DMS114 treated with DMSO at 0.1 percent for 48 hours (cell line): ENCODE data around the gene CDC23.
"Not testable (repeated sequence)": the region's sequence is repeated elsewhere in the genome, so short reads cannot be mapped to it uniquely, and the experiment has no call there.

Experiments
- DNase-seq: peaks from one replicate; lab custom pipeline; 2025; ENCODE audit not compliant: unreplicated experiment; lab: John Stamatoyannopoulos, UW

The CDC23 gene

GRCh38 chr5:138216799-138217198, 3.7 kb upstream of the CDC23 start:
- no peak for DNase-seq

DNA sequence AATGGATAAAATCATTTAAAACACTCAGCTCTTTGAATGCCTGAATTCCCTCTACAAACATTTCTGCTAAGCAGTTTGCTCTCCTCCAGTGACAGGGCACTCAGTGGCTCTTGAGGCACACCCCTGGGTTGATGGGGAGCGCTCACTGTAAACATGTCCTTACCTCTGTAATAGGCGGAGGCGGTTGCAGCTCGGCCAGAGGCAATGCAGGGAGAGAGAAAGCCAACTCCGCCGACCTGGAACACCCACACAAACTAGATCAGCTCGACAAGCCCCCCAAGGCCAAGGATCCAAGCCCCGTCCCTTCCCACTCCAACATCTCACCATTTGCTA, 329 bp downstream of the CDC23 start:
- DNase-seq = no peak

- DNase-seq = no peak
These were observed 2.1 kb downstream of the CDC23 start for GRCh38 chr5:138210985-138211384.

DNA sequence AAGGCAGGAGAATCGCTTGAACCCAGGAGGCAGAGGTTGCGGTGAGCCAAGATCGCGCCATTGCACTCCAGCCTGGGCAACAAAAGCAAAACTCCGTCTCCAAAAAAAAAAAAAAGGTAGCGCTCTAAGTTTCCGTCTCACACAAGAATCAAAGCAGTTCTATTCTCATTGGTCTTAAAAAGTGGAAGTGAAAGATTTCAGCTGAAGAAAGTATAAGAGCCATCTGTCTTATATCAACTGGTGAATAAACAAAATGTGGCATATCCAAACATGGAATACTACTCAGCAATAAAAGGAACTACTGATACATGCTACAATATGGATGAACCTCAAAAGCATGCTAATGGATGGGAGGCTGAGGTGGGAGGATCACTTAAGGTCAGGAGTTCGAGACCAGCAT, 19.3 kb downstream of the CDC23 start:
- DNase-seq = not testable (repeated sequence)

GRCh38 chr5:138192826-138193225, 20.3 kb downstream of the CDC23 start:
- no peak for DNase-seq

DNA sequence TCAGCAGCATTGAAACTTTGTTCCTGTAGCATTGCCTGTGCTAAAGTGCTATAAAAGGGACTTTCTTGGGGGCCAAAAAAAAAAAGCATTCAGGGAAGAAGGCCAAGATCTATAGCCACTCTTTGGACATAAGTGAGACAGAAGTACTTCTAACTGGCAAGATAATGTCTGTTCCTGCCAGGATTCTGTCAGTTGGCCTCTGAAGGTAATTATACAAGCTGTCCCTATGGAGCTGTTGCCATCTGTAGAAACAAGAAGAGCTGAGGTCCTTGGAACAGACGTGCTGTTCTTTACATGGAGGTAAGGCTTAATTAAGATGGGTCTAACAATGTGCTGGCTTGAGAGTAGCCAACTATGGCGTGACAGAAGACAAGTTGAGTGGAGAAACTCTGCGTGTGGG, 24.5 kb downstream of the CDC23 start:
- DNase-seq = no peak

DNA sequence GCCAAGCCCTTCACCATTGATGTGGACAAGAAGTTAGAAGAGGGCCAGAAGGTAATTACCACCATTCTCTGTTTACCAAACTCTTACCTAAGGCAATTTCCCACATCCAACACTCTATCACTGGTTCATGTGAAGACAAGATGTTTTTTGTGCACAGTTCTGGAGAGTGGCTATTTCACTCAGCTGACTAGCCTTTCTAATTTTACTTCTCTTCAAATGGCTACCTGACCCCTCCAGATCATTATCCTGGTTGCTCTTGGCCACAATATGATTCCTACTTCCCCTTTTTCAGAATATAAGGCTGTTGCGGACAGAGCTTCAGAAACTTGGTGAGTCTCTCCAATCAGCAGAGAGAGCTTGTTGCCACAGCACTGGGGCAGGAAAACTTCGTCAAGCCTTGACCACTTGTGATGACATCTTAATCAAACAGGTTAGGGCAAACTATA, 27.1 kb downstream of the CDC23 start:
- no peak for DNase-seq

- no peak for DNase-seq
These were observed 30.3 kb downstream of the CDC23 start for GRCh38 chr5:138182808-138183207.

DNA sequence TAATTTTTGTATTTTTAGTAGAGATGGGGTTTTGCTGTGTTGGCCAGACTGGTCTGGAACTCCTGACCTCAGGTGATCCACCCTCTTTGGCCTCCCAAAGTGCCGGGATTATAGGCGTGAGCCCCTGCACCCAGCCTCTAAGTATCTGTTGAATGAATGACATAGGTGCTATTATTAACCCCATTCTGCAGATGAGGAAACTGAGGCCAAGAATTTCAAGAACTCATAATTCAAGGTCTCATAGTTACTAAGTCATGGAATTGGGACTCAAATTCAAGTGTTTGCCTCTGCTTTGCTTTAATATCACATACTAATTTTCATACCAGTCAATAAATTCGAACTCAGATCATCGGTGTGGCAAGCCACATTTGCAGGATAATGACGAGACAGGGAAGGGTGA, 32.3 kb downstream of the CDC23 start:
- DNase-seq = no peak

DNA sequence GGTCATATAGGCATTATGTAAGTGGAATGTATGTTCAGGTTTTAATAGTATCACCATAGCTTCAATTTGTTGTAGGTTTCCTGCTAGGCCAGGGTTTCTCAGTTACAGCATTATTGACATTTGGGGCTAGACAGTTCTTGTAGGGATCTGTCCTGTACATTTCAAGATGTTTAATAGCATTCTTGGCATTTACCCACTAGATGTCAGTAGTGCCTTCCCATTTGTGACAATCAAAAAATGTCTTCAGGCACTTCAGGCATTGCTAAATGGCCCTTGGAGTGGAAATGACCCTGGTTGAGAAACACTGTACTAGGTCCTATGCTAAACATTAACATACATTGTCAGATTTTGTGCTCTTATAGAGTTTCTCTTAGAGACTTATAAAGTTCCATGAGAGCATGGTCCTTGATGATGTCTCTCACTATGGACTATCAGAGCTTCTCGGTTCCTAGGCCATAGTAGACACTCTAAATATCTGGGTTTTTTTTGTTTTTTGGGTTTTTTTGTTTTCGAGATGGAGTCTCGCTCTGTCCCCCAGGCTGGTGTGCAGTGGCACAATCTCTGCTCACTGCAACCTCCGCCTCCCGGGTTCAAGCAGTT, 32.8 kb downstream of the CDC23 start:
- peak; percentile 60 for DNase-seq

DNA sequence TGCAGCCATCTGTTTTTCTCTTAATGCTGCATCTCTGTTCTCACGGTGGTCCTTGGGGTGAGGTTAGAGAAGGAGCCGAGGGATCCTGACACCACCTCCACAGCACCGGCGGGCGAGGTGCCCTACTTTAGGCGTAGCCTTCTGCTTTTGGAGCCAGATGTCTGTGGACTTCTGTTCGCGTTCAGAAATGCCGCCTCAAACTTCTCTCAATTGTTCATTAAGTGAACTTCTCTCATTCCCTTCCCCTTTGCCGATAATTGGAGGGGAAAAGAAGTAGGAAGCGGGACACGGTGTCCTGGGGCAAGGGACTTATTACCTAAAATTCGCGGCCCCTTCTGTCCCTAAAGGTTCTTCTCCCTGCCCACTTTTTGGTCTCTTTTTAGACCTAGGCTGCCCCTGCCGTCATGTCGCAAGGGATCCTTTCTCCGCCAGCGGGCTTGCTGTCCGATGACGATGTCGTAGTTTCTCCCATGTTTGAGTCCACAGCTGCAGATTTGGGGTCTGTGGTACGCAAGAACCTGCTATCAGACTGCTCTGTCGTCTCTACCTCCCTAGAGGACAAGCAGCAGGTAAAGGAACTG, 33.8 kb downstream of the CDC23 start:
- DNase-seq = no peak

DNA sequence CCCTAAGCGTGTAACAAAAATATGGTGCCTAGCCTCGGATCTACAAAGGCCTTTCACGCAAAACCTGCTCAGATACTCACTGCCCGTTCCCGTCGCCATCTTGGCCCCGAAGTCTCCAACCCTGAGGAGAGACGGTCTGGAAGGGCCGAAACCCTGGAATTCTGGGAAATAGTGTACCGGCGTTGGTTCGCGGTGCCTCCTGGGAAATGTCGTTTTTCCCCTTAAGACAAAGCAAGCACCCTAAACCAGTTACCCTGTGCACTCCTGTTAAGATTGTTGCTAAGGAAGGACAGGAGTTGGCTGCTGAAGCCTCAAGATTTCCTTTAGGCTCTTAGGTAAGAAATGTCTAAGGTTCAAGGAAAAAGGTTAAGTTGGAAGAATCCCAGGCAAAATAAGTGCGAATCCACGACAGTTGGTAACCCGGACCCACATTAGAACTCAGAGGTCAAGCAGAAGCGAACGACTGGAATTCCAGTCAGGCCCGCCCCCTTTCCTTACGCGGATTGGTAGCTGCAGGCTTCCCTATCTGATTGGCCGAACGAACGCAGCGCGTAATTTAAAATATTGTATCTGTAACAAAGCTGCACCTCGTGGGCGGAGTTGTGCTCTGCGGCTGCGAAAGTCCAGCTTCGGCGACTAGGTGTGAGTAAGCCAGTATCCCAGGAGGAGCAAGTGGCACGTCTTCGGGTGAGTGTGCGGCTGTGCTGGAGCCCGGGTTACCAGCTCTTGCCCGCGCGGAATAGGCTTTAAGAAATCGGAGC, 34.4 kb downstream of the CDC23 start, which contains the start of the genes BRD8 and KIF20A:
Gene BRD8, minus strand, starts transcription at position 115 of the 761 bp plus-strand sequence. Its CDS starts 16 bp downstream, at position 99.
Gene KIF20A, plus strand, starts transcription at position 597 of the 761 bp plus-strand sequence. CDS start 569 bp downstream, outside the sequence.
- DNase-seq = peak; percentile 99

GRCh38 chr5:138177941-138178515, 35.1 kb downstream of the CDC23 start:
- peak; percentile 48 for DNase-seq

GRCh38 chr5:138170299-138170698, 42.8 kb downstream of the CDC23 start:
- DNase-seq = no peak

DNA sequence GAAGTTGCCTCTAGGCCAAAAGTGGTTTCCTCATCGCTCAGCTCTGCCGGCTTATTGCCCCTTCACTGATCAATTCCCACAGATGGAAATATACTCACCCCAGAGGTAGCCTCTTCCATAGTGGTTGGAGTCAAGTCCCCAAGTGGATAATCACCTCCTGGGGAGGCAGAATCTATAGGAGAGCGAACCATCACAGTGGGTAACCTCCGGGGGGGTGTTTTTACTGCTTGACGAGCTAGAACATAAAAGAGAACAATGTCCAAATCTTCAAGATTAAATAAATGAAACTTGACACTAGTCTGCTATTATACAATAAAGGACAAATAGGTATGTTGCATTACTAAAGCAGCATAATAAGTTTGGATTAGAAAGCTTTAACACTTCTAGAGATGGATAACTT, 44.0 kb downstream of the CDC23 start:
- no peak for DNase-seq

- no peak for DNase-seq
These were observed 49.4 kb downstream of the CDC23 start for GRCh38 chr5:138163721-138164120.

DNA sequence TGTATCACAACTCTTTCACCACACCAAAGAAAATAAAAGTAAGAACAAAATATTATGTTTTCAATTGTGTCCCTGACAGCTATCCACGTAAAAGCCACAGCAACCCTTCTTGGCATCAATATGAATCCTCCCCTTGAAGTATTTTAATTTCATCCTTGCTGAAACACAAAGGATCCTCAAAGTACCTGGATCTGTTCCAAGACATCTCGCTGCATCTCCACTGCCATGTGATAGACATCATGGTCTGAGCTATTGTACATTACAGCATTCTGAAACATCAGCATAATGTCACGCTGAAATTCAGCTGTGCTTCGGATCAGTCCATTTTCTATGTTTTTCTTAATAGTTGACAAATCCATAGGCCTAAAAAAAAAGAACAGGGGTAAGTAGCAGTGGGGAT, 52.4 kb downstream of the CDC23 start:
- no peak for DNase-seq

DNA sequence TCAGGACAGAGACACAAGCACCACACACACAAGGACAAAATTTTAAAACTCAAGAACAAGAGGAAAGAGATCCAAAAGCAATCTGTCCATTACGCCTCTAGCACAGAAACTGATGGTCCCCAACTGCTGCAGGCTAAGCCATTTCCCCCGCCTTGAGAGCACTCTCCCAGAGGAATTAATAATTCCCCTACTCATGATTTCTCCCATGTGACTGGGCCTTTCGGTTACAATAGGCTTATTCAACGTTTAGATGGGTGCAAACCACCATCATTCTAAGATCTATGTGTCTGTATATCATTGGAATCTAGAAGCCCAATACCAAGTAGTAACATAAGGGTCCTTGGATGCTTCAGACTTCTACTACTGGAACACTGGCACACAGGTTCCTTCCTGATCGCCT, 53.5 kb downstream of the CDC23 start:
- DNase-seq = no peak

- no peak for DNase-seq
These were observed 55.5 kb downstream of the CDC23 start for GRCh38 chr5:138157626-138158025.

- DNase-seq = not testable (repeated sequence)
These were observed 57.1 kb downstream of the CDC23 start for GRCh38 chr5:138155977-138156376.

DNA sequence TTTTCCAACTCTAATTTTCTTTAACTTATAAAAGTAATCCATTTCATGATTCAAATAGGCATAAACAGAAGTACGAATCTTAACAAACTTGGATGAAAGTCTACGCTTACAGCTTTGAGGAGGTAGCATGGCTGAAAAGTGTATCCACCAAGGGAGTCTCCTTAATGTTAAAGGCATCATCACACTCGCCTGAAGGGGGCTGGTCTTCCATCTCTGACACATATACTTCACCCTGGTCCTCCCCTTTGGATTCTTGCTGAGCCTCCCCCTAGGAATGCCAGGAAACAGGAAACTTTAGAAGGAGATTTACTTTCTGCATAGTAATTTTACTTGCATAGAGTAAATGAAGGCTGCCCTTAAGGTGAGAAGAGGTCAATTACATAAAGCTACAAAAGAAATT, 63.6 kb downstream of the CDC23 start:
- DNase-seq = no peak

DNA sequence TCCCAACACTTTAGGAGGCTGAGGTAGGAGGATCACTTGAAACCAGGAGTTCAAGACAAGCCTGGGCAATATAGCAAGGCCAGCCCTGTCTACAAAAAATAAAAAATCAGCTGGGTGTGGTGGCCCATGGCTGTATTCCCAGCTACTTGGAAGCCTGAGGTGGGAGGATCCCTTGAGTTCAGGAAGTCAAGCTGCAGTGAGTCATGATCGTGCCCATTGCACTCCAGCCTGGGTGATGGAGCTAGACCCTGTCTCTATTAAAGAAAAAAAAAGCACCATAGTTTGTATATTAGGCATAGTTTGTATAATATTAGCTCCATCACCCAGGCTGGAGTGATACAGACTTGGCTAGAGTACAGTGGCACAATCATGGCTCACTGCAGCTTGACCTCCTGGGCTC, 64.3 kb downstream of the CDC23 start:
- DNase-seq = no peak
